HG03571 (cell line): ENCODE results near the gene ANKS1A.

Source experiments
- ATAC-seq: cut with Tn5 transposase; IDR thresholded peaks from one replicate; pipeline ENCODE4 v1.9.1; 2021; ENCODE audit not compliant: unreplicated experiment

Gene ANKS1A

DNA sequence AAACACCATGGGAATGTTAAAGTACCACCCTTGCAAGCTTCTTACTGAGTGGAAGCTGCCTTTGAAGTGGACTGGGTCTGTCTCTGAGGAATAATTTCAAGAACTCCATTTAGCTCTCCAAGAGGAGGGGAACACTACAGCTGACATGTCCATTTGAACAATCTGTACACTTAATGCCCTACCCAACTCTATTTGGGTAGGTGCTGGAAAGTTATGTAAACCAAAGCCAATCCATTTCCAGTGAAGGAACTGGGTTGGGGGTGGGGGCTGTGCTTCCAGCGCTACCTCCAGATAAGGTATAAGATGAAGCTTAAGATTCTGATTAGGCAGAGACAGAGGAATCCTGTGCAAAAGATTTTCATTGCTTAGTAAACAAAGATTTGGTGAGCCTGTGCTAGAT is 130.1 kb downstream of the ANKS1A start:
- no peak for ATAC-seq

DNA sequence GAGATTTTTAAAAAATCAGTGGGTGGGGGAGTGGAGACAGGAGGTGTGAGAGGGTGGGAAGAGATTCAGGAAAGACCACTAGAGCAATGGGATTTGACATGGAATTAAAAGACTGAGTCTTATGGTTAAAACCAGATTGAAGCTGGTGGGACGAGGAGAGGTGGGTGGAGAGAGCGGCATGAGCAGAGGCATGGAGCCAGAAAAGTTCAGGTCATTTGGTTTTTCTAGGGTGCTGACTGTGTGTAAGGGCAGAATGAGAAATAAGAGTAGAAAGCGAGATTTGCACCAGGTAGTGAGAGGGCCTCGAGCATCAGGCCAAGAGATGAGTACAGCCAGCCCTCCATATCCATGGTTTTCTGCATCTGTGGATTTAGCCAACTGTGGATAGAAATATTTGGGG is 130.8 kb downstream of the ANKS1A start:
- ATAC-seq, result no peak

DNA sequence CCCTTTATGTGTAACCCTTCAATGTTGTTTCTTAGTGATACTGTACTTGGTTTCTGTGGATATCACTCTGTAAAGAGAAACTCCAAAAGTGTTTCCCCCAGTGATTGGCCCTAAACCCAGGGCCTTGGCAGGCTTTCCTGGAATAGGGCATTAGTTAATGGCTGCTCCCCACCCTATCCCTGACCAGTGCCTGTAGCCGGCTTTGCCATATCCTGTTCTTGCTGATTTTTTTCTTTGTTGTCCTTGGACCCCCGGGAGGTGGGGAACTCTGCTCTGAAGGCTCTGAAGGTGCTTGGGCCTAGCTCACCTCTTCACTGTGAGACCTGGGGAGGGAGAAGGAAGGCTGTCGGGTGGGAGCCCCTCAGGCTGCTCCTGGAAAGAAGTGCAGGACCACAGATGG is 131.9 kb downstream of the ANKS1A start:
- ATAC-seq, result no peak

DNA sequence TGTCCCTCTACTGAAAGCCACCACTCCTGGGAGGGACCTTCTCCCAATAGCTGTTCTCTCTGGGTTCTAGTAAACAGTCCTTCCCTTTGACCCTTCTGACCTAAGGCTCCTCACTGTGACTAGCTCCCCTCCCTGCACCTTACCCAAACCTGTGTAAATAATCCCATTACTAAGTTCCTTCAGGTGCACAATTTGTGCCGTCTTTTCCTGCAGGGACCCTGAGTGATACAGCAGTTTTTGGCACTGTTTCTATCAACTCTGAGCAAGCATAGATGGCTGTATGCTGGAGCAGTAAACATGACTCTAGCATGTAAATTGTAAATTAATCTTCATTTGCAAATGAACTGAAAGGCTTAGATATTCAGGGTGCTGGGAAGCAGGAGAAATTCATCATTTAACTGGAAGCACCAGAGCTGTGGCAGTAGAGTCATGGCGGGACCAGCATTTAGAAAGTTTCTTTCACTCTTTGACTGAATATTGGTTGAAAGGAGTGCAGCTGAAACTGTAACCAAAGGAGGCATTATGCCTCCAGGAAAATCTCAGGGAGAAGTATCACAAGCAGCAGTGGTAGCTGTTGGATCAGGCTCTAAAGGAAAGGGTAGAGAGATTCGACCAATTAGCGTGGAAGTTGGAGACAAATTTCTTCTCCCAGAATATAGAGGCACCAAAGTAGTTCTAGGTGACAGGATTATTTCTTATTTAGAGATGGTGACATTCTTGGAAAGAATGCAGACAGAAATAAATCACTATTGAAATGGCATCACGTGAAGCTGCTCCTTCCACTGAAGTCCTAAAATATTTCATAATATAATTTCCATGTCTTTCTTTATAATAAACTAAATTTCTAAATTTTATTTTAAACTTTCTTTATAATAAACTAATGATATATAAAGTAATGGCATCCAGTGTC is 134.3 kb downstream of the ANKS1A start:
- no peak for ATAC-seq

DNA sequence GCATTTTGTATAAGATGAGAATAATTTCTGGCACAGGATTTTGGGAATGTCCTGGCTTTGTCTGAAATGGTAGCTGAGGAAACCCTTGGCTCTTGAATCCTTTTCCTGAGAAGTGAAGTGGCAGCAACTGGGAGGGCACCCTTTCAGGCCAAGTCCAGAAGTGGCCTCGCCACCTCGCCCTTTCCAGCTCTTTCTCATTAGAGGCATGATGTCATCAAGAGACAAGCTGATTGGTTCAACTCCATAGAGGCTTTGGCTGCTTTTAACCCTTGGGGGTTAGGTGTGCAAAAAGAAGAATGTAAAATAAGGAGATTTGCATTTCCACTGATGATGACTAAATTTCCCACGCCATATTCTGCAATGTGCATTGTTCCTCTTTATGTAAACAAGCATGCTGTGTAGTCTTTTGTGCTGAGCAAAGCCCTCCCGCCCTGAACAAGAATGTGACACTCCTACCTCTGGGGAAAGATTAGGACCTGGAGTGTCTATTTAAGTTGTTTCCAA is 135.5 kb downstream of the ANKS1A start:
- no peak for ATAC-seq

DNA sequence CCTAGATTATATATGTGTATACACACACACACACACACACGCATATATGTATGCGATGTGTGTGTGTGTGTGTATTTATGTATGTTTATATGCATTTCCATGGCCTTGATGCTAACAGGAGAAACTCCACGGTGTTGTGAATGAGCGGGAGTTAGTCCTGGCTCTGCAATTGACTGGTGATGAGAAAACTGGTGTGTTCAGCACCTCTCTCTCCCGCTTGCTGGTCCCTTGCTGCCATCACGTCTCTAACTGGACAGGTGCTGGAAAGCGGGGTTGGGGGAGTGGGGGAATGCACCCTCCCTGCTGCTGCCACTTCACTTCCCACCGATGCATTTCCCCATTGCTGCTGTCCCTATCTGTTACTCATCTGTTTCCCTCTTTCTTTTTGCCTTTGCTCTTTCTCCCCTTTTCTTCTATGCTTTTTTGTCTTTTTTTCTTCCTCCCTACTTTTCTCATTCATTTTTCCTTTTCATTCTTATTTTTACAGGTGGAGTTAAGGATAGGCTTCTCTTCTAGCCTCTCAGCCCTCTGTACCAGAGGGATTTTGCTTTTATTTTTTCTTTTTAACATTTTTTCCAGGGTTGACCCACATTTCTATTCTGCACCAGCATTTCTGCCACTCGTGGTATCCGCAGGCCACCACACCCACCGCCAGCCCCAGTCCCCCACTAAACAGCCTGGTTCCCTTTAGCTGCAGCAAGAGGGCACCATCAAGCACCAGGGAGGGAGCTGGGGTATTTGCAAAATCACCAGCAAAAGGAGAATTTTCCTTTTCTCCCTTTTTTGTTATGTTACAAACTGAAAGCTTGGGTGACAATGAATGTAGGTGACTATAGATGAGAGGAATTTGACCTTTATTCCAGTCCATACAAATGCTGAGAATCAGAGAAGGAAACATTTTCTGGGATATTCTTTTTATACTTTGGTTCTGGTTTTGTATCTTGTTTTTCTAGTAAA is 136.5 kb downstream of the ANKS1A start:
- ATAC-seq, result no peak

DNA sequence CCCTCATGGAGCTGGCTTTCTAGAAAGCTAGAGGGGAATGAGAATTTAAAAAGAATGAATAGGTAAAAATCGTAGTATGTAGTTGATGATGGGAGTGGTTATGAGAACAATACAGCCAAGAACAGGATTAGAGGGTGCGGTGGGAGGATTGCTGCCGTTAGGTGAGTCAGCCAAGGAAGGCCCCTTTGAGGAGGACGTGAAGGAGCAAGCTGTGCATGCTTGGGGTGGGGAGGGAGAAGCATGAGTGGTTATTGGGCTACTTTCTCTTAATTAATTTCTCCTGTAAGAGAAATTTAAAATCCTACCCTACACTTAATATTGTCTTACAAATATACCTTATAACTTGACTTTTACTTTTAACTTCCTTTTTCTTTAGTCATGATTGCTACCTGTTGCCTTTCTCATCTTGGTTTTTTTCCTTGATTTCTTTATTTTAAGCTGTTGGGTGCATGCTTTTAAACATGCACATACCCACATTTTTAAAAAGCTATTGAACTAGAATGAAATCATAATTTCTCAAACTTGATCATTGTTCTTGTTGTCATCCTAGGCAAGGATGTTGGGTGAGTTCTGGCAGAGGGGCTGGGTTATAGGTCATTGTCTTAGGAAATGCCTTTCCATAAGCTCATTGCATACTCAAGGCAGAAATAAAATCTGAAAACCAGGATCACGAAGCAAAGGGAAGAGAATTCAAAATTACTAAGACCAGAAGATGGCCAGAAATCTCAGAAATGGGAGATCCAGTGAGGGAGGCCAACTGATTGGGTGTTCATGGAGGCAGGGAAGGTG is 137.6 kb downstream of the ANKS1A start:
- no peak for ATAC-seq

DNA sequence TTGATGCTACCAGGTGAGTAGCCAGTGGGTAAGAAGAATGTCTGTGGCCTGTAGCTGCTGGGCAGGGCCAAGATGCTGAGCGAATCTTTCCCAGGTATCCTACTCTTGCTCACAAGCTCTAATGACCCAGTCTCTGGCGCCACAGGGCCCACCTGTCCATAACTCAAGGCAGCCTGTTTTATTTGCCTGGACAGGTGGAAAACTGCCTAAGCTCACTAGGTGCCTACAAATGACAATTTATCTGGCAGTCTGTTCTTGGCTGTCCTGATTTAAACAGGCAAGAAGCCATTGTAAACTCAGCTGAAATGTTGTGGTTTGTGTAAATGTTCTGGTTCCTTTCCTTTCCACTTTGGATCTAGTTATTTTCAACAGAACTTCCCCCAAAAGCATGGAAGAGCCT is 138.8 kb downstream of the ANKS1A start:
- ATAC-seq, result no peak

DNA sequence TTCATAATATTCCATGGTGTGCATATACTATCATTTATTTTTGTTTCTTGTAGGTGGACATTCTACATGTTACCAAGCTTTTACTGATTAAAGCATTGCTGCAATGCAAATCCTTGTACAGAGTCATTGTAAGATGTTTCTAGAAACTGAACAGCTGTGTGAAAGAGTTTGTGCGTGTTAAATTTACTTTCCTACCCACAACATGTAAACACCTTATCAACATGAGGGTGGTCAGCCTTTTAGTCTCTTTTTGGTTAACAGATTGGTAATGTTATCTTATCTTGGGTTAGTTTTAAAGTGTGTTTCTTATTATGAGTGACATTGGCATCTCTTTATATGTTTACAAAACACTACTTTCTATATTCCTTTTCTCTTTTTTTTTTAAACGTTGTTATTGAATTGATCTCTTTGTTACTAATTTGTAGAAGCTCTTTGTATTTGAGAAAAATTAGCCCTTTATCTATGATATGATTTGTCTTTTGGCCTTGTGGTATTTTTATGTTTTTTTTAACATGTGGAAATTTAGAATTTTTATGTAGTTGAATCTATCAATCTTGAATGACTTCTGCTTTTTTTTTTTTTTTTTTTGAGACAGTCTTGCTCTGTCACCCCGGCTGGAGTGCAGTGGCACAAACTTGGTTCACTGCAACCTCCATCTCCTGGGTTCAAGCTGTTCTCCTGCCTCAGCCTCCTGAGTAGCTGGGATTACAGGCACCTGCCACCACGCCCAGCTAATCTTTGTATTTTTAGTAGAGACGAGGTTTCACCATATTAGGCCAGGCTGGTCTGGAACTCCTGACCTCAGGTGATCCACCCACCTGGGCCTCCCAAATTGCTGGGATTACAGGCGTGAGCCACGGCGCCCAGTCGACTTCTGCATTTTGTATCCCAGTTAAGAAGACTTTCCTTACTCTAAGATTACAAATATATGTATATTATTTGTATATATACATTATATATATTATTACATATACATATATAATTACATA is 140.0 kb downstream of the ANKS1A start:
- no peak for ATAC-seq

DNA sequence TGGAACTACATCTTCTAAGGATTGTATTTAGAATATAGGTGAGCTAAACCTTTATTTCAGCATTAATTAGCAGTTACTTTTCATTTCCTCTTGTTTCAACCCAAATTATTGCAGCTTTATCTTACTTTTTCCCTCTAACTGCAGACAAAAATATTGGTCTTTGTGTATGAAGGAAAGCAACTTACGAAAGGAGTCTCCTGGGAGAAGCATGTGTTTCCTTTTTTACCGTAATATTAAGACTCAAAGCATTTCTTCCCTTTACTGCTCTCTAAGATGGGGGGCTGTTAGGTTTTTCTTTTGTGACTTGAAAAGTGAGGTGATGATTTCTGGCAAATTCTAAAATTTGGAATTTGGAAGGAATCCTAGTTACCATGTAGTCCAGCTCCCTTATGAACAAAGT is 141.0 kb downstream of the ANKS1A start:
- no peak for ATAC-seq

DNA sequence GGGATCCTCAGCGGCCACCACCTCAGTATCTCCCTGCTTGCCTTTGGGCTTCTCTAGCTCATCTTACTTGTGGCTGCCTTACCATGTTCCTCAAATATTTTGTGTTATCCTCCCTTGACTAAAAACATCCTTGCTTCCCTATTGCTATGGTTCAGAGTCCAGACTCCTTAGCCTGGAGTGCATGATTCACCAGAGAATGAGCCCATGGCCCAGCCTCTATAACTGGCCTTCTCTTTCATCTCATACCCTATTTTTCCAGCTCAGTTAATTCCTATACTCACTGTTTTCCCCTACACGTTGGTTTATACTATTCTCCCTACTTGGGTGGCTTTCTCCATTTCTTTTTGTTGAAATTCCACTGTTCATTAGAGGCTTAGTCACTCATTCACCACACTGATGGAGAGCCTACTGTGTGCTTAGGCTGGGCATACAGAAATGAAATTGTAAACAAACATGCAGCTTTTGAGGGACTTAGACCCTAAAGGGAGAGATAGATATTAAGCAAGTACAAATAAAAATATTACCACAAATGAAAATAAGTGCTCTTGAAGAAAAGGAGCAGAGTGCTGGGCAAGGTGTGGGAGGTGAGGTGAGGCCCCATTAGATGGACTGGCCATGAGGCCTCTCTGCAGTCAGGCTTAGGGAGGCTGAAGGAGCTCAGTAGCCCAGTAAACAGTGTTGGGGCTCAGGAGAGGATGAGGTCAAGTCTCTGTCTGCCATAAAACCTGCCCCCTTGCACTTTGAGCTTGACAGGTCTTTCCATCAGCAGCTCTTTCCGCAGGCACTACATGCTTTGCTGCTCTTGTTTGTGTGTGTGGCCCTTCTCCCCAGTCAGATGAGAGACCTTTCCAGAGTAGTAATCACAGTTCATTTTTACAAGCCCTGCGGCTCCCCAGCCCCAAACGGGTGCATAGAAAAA is 142.8 kb downstream of the ANKS1A start:
- ATAC-seq, result no peak

DNA sequence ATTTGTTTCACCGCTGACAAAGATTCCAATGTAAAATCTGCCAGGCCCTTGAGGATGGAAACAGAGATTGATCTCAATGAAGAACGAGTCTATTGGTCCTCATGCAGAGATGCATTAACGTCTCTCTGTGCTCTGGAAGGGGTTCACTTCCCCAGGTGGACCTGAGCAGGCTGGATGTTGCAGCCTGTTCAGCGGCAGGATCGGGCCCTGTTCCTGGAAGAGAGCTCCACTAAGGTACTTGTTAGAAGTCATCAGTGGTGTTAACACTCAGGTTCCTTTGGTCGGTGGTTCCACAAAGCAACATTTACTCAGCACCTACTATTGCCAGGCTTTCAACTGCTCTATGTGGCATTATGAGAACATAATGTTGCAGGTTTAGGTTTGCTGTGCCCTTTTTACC is 144.6 kb downstream of the ANKS1A start:
- ATAC-seq, result no peak

DNA sequence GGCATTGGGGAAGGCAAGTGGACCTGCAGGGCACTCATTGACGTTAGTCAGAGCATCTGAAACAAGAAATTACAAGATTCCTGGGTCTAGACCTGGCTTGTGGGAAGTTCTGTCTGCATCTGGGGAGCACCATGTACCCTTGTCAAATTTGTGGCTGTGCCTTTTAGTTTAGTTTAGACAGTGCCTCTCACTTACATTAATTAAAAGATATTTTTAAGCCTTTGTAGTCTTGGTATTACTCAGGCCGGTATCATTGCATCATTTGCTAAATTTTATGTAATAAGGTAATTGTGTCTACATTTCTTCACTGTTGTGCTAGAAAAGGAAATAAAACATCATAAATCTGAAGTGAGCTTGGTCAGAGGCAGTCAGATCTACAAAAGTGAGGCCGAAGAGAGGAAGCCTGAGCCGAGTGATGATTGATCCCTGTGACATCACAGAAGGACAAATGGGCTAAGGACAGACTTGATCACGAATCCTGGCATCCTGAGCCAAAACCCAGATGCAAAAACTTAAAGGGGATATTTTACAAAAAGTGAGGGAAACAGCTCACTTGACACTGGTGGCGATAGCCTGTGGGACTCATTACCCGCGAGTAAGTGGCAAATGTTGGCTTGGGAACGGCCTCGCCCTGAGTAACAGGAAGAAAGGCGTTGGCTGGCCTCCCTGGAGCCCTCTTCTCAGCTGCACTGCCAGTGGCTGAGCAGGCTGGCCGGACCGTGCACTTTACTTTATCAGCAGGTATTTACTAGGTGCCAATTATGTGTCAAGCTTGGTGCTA is 145.5 kb downstream of the ANKS1A start:
- ATAC-seq, result no peak

DNA sequence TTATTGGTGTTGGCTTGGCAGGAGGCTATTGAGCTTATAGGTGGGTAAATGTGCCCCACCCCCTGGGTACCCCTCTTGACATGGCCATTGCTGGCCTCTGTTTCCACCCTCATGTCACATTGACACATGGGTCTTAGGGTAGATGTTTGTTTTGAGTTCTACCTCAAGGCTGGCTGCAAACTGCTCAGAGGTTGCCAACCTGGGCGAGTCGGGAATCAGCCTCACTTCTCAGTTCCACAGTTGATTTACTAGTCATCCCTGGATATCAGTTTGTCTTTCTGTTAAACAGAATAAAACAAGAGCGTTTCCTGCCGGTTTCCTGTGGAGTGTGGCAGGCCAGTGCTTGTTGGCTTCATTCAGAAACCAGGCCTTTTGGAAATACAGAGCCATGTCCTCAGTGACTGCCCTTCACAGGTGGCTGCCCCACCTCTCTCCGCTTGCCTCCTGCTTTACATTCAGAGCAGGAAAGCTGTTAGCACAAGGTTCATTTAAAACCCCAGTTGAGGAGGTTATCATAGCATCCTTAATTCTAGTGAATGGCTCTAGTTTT is 146.5 kb downstream of the ANKS1A start:
- ATAC-seq, result no peak

DNA sequence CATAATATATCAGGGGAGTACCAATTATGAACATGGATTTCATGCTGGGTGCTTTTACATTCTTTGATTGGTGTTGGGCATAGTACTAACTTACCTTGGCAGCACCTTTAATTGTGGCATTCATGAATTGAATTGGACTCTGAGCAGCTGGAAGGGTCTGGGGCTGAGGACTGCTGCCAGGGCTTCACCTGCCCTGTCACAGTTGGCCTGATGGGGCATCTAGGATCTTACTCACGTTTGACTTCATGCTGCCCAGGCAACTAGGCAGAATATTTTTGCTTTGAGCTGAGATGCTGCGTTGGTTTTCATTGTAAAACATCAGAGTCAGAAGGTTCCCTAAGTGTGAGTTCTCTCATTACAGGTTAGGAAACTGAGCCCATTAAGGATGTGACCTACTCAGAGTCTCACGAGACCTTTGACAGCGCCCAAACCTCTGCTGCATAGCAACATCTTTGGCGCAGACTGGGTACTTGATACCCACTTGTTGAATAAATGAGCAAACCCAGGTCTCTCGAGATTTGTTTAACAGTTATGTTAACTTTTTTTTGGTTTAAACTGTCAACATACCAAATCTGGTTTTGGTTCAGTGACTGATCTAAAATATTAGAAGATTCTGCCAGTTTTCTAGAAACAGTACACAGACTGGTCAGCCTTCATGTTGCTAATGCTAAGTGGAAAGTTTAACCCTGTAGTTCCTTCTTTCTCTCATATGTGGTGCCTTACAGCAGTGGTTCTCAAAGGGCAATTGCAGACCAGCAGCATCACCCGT is 147.2 kb downstream of the ANKS1A start:
- no peak for ATAC-seq

DNA sequence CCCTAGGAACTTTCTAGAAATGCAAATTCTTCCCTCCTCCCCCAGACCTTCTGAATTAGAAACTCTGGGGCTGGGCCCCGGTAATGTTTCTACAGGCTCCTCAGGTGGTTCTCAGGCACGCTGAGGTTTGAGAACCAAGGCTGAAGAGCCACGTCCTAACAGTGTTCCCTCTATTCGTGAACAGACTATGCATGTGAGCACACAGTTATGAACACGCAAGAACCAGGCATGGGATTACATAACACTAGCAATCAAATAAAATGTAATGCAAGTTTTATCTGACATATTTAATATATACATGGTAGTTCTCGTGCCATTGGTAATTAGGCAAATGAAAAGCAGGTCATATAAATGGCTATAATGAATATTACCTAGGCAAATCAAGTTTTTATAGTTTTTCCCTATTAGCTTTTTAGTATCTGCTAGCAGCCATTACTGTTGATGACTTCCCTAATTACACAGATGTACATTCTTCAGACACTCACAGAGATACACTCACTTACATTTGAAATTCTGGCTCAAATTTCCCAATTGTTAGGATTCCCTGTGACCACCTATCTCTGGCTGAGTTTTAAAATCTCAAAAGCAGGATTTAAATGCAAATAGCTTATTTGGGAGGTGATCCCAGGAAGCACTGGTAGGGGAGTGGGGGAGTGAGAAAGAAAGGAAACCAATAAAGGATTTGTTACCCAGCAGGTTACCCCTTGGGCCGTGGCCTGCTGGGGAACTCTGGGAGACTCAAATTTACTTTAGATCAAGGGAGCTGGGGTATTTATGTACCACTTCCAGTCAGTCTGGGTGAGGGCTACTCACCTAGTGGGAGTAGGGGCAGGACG is 148.0 kb downstream of the ANKS1A start:
- ATAC-seq, result no peak
